HL-60 (cell line): ENCODE results near the gene CCDC102A.

Source experiments
- DNase-seq, 2 experiments: peaks; one replicate each; pipeline ENCODE4 v3.0.0-alpha.2; 2010 to 2020; ENCODE audit warnings: low read depth in 1 of 2, low spot score in 1 of 2
- H3K27ac ChIP-seq: fragments of 250-450 bp; sonication (Bioruptor Pico); replicated peaks from 2 replicates; pipeline ENCODE4 v1.5.1; 2020; ENCODE audit warnings: mild to moderate bottlenecking, moderate library complexity
- H3K27me3 ChIP-seq: fragments of 250-450 bp; sonication (Bioruptor Pico); 2 replicates; pipeline ENCODE4 v1.5.1; 2021; ENCODE audit warnings: mild to moderate bottlenecking, moderate library complexity; ENCODE audit not compliant: insufficient read depth, poor library complexity, severe bottlenecking
- H3K4me3 ChIP-seq: replicated peaks from 2 replicates; pipeline ENCODE4 v1.5.1; 2011; ENCODE audit warnings: mild to moderate bottlenecking, control low read depth, low read length; ENCODE audit not compliant: insufficient read depth
- CTCF ChIP-seq: IDR thresholded peaks from one replicate; pipeline ENCODE4 v1.5.1; 2011; ENCODE audit warnings: low read length, control low read depth, inconsistent platforms; ENCODE audit not compliant: insufficient read depth
- GABPA ChIP-seq: IDR thresholded peaks from 2 replicates; pipeline ENCODE4 v1.6.1; 2012; ENCODE audit warnings: low read depth
- POLR2AphosphoS5 ChIP-seq: IDR thresholded peaks from 2 replicates; pipeline ENCODE4 v1.6.1; 2012; ENCODE audit warnings: low read depth
- SPI1 ChIP-seq: IDR thresholded peaks from 2 replicates; pipeline ENCODE4 v1.6.1; 2012; ENCODE audit warnings: low read depth, mild to moderate bottlenecking, borderline replicate concordance
- TF ChIP-seq, protein P1 (sequence below): IDR thresholded peaks from 2 replicates; pipeline ENCODE4 v1.6.1; 2012; ENCODE audit warnings: low read depth; ENCODE audit not compliant: insufficient replicate concordance

CCDC102A gene

GRCh38 chr16:57576429-57576870, 40.1 kb upstream of the CCDC102A start:
- Histone ChIP-seq H3K27me3 (no peaks in the 10 kb centered on the region), H3K4me3 (no peak overlapping the region), H3K27ac (no peak overlapping the region)
- DNase-seq: peak; percentile 53 to 71
- no peak for TF ChIP-seq POLR2AphosphoS5
- TF ChIP-seq SPI1: no peak
- TF ChIP-seq, protein P1, sequence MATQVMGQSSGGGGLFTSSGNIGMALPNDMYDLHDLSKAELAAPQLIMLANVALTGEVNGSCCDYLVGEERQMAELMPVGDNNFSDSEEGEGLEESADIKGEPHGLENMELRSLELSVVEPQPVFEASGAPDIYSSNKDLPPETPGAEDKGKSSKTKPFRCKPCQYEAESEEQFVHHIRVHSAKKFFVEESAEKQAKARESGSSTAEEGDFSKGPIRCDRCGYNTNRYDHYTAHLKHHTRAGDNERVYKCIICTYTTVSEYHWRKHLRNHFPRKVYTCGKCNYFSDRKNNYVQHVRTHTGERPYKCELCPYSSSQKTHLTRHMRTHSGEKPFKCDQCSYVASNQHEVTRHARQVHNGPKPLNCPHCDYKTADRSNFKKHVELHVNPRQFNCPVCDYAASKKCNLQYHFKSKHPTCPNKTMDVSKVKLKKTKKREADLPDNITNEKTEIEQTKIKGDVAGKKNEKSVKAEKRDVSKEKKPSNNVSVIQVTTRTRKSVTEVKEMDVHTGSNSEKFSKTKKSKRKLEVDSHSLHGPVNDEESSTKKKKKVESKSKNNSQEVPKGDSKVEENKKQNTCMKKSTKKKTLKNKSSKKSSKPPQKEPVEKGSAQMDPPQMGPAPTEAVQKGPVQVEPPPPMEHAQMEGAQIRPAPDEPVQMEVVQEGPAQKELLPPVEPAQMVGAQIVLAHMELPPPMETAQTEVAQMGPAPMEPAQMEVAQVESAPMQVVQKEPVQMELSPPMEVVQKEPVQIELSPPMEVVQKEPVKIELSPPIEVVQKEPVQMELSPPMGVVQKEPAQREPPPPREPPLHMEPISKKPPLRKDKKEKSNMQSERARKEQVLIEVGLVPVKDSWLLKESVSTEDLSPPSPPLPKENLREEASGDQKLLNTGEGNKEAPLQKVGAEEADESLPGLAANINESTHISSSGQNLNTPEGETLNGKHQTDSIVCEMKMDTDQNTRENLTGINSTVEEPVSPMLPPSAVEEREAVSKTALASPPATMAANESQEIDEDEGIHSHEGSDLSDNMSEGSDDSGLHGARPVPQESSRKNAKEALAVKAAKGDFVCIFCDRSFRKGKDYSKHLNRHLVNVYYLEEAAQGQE: no peak
- peak; percentile 98 for TF ChIP-seq CTCF

DNA sequence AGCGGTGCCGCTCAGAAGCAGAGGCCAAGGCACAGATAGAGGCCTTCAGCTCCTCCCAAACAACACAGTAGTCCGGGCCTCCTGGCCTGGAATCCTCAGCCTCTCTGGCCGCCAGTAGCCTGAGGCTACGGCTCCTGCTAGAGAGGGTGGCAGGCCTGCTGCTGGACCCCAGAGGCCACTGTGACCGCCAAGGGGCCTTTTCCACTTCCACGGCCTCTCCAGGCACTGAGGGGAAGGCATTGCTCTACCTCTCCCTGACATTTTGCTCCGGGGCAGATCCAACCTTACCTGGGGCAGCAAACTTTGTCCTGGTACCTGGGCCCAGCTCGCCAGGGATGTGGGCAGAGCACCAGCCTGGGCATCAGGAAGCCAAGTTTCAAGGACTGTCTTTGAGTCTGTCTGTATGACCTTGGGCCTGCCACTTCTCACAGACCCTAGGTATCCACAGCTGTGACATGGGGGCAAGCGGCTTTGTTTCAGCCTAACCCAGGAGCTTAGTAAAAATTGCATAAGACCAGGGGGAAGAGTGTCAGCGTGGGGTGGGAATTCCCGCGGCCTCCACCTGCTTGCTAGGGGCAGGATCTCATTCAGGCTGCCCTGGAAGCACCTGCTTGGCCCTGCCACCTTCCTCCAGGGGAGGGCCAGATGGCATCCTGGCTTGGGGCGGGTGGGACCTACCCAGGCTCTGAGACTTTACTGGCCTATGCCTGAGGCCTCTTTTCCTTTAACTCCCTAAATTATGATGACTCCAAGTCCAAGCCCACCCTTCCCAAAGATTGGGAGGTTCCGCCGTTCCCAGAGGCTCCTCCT, 39.3 kb upstream of the CCDC102A start:
- no peak for DNase-seq
- Histone ChIP-seq H3K27ac (no peak overlapping the region), H3K4me3 (no peak overlapping the region), H3K27me3 (no peaks in the 10 kb centered on the region)
- TF ChIP-seq, protein P1: no peak
- no peak for TF ChIP-seq POLR2AphosphoS5
- no peak for TF ChIP-seq SPI1
- no peak for TF ChIP-seq GABPA
- TF ChIP-seq CTCF: no peak

DNA sequence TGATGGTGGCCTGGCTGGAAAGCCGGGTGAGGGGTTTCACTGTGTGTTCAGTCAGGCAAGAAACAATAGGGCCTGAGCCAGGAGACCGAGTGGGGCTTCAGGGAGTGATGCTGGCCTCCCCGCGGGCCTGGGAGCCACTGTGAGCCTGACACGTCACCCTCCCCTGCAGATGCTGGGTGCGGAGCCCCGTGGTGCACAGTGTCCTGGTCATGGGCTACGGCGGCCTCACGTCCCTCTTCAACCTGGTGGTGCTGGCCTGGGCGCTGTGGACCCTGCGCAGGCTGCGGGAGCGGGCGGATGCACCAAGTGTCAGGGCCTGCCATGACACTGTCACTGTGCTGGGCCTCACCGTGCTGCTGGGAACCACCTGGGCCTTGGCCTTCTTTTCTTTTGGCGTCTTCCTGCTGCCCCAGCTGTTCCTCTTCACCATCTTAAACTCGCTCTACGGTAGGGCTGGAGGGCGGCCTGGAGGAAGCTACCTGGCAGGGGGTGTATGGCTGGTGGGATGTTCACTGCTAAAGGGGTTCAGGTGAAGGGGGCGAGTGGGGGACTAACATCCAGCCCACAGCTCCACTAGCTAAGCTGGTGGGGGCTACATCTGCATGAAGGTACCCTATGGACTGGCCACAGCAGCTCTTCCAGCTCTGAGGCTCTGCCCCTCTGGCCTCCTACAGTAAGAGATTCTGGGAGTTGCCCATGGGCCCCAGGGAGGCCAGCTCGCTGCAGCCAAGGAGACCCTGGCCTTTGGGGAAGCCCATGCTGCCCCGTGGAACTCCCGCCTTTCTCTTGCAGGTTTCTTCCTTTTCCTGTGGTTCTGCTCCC, 38.5 kb upstream of the CCDC102A start:
- no peak for TF ChIP-seq SPI1
- no peak for TF ChIP-seq POLR2AphosphoS5
- no peak for TF ChIP-seq GABPA
- TF ChIP-seq CTCF: no peak
- TF ChIP-seq, protein P1: no peak
- Histone ChIP-seq H3K4me3 (no peak overlapping the region), H3K27ac (no peak overlapping the region), H3K27me3 (no peaks in the 10 kb centered on the region)
- DNase-seq: no peak
